Lower leg skin (tissue), 4 donors: ENCODE results near the gene SCN3B. TPM values are rescaled to one million over a fixed set of nuclear protein-coding genes. Genes with fewer than 3 reads are reported as not detected.

ENCODE experiments used
- DNase-seq, 2 donors: peaks; one replicate each; pipeline ENCODE4 v3.0.0-alpha.2; 2019; ENCODE audit warnings: low spot score in 2 of 2
- H3K4me3 ChIP-seq: fragments of 200-600 bp; sonication (generic); 2 replicates; pipeline ENCODE4 v1.5.1; 2017; ENCODE audit warnings: mild to moderate bottlenecking, low read depth; ENCODE audit not compliant: poor library complexity, severe bottlenecking
- CTCF ChIP-seq, 3 donors: fragments of 450-650 bp; IDR thresholded peaks; one replicate each; pipeline ENCODE4 v1.5.1; 2016; ENCODE audit warnings: antibody characterized with exemption in 3 of 3, mild to moderate bottlenecking in 3 of 3, moderate library complexity in 2 of 3
- POLR2A ChIP-seq, 2 donors: fragments of 450-650 bp; IDR thresholded peaks; one replicate each; pipeline ENCODE4 v1.6.1; 2016 to 2017; ENCODE audit warnings: antibody characterized with exemption in 2 of 2, mild to moderate bottlenecking in 1 of 2, moderate library complexity in 1 of 2
- WGBS, 2 donors: methylation state at CpG; one replicate each; pipeline ENCODE4 v1.1.5; 2018; 5-methylcytosine and 5-hydroxymethylcytosine counted together
- intact Hi-C: fragments of 100-400 bp; cut with DNase I; formaldehyde crosslinking; loops from one replicate; pipeline ENCODE4 v1.15.0; 2023; ENCODE audit warnings: low total_unique reads
- total RNA-seq, 4 donors: library from RNA; depleted of rRNA; stranded (reverse); fragments of >200 nt; gene quantifications; one replicate each; pipeline ENCODE4 v1.1.0, GENCODE V29; 2016

The SCN3B gene
- 1 to 10 TPM in 2 of 4 donors, under 1 TPM in 2; 0.51 to 5.1 (median 0.92) TPM for total RNA-seq

- no peak for TF ChIP-seq POLR2A (IDR thresholded peaks at IDR 0.05)
- no peak for TF ChIP-seq CTCF (IDR thresholded peaks at IDR 0.05)
- intact Hi-C loops, result loop anchor here (5.0 kb wide), 1 partner anchor 938 kb away; no protein-coding TSS in a partner anchor
- DNase-seq, result peak in 1 of 2 donors; percentile 88
- peak within 1 kb of the TSS; percentile 35 for H3K4me3 ChIP-seq
- WGBS, 2 donors, result 0 to 2% methylated on average over 29 to 34 of the region's 44 CpGs
Observed at GRCh38 chr11:123654566-123655081, at the start of gene SCN3B. Gene SCN3B, minus strand, starts transcription at chr11:123654624. Its CDS starts 823 bp downstream, at chr11:123653801.

- intact Hi-C loops, result loop anchor here (5.0 kb wide), 1 partner anchor 120 kb away; no protein-coding TSS in a partner anchor
- 66 to 67% methylated on average over 2 of the region's 2 CpGs for WGBS, 2 donors
- DNase-seq, result no peak
- no peak for TF ChIP-seq CTCF (IDR thresholded peaks at IDR 0.05)
- H3K4me3 ChIP-seq, result no peak overlapping the region
Observed at GRCh38 chr11:123702696-123703095, 48.3 kb upstream of the SCN3B start.

GRCh38 chr11:123702139-123702538 lies 47.7 kb upstream of the SCN3B start:
- WGBS, 2 donors, result 49 to 56% methylated on average over 9 of the region's 9 CpGs
- no peak overlapping the region for H3K4me3 ChIP-seq
- DNase-seq, result no peak
- intact Hi-C loops, result loop anchor here (5.0 kb wide), 1 partner anchor 120 kb away; no protein-coding TSS in a partner anchor
- TF ChIP-seq CTCF (IDR thresholded peaks at IDR 0.05) (no peak), POLR2A (IDR thresholded peaks at IDR 0.05) (no peak)

- DNase-seq, result no peak
- 76 to 80% methylated on average over 3 of the region's 3 CpGs for WGBS, 2 donors
- TF ChIP-seq POLR2A (IDR thresholded peaks at IDR 0.05) (no peak), CTCF (IDR thresholded peaks at IDR 0.05) (no peak)
- intact Hi-C loops, result loop anchor here (5.0 kb wide), 1 partner anchor 118 kb away; no protein-coding TSS in a partner anchor
- no peak overlapping the region for H3K4me3 ChIP-seq
Observed at GRCh38 chr11:123700772-123701171, 46.3 kb upstream of the SCN3B start.

- intact Hi-C loops, result no loop called here
- no peak overlapping the region for H3K4me3 ChIP-seq
- 45 to 46% methylated on average over 2 of the region's 2 CpGs for WGBS, 2 donors
- no peak for DNase-seq
- no peak for TF ChIP-seq POLR2A (IDR thresholded peaks at IDR 0.05)
Observed at GRCh38 chr11:123698546-123699127, 44.2 kb upstream of the SCN3B start.

GRCh38 chr11:123696183-123696582 lies 41.8 kb upstream of the SCN3B start:
- no peak overlapping the region for H3K4me3 ChIP-seq
- intact Hi-C loops, result no loop called here
- TF ChIP-seq CTCF (IDR thresholded peaks at IDR 0.05) (no peak), POLR2A (IDR thresholded peaks at IDR 0.05) (no peak)
- DNase-seq, result no peak
- 44 to 82% methylated on average over 2 of the region's 2 CpGs for WGBS, 2 donors
